Ectodermal cell (in vitro differentiated cells): ENCODE data around the gene ARNT2.

Experiments
- H3K27ac ChIP-seq: 2 replicates; pipeline ENCODE4 v1.7.0; 2013; ENCODE audit warnings: mild to moderate bottlenecking, low read depth, low read length; ENCODE audit not compliant: insufficient read depth, poor library complexity, severe bottlenecking
- H3K27me3 ChIP-seq: 2 replicates; pipeline ENCODE4 v1.7.0; 2013; ENCODE audit warnings: mild to moderate bottlenecking, low read length; ENCODE audit not compliant: insufficient read depth, control insufficient read depth, poor library complexity, severe bottlenecking
- H3K36me3 ChIP-seq: one replicate; pipeline ENCODE4 v1.7.0; 2013; ENCODE audit warnings: low read length; ENCODE audit not compliant: control insufficient read depth, insufficient read depth
- H3K4me1 ChIP-seq: one replicate; pipeline ENCODE4 v1.7.0; 2013; ENCODE audit warnings: low read length; ENCODE audit not compliant: control insufficient read depth, insufficient read depth
- H3K4me3 ChIP-seq: 2 replicates; pipeline ENCODE4 v1.7.0; 2013; ENCODE audit warnings: low read depth, low read length, control low read depth; ENCODE audit not compliant: insufficient read depth
- H3K9me3 ChIP-seq: 2 replicates; pipeline ENCODE4 v1.7.0; 2013; ENCODE audit warnings: mild to moderate bottlenecking, low read length, moderate library complexity; ENCODE audit not compliant: control insufficient read depth
- WGBS, 2 experiments: methylation state at CpG; one replicate each; pipeline ENCODE4 v1.1.7; 2013; ENCODE audit warnings: missing lambda C conversion rate in 2 of 2; 5-methylcytosine and 5-hydroxymethylcytosine counted together

Gene ARNT2

DNA sequence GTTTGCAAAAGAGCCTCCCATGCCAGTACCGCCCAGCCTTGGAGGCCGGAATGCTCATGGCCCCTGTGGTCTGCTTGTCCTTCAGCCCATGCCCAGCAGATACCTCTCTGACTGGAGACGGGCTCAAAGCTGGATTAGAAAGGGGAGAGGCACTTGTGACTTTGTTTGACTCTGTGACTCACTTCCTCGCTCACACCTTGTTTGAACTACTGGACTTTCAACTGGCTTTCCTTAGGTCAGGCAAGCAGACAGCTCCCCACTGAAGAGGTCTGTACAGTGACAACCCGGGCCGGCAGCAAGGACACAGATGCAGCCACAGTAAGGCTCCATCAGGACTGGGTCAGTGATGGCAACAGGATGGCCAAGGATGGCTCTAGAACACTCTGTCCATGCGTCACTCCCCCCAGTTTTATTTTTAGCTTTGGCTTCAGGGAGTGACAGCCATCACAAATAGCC lies 192.4 kb downstream of the ARNT2 start:
- WGBS, 2 experiments = 93% methylated on average over 7 of the region's 7 CpGs
- H3K27ac ChIP-seq = no peak overlapping the region
- no peaks in the 10 kb centered on the region for H3K9me3 ChIP-seq
- H3K36me3 ChIP-seq = peaks cover 11% of the 10 kb centered on the region
- no peaks in the 10 kb centered on the region for H3K4me1 ChIP-seq
- H3K4me3 ChIP-seq = no peak overlapping the region
- no peaks in the 10 kb centered on the region for H3K27me3 ChIP-seq

DNA sequence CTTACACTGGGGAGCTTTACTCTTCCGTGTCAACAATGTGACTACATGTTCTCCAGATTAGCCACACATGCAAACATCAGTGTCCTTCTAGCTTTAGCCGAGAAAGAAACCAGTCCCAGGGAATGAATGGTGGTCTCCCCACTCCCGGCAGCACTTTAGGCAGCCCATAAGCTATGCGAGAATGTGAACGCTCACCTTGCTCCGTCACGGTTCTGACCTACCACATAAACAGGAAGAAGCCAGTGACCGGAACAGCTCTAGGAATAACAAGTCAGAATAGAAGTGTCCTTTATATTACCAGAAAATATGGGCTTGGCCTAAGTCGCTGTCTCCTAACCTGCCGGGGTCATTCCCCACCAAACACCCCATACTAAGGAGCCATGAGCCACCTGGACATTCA lies 192.9 kb downstream of the ARNT2 start:
- H3K36me3 ChIP-seq = peaks cover 11% of the 10 kb centered on the region
- H3K9me3 ChIP-seq = no peaks in the 10 kb centered on the region
- H3K4me3 ChIP-seq = no peak overlapping the region
- H3K27me3 ChIP-seq = no peaks in the 10 kb centered on the region
- no peaks in the 10 kb centered on the region for H3K4me1 ChIP-seq
- H3K27ac ChIP-seq = no peak overlapping the region
- WGBS, 2 experiments = 89 to 94% methylated on average over 10 of the region's 10 CpGs

DNA sequence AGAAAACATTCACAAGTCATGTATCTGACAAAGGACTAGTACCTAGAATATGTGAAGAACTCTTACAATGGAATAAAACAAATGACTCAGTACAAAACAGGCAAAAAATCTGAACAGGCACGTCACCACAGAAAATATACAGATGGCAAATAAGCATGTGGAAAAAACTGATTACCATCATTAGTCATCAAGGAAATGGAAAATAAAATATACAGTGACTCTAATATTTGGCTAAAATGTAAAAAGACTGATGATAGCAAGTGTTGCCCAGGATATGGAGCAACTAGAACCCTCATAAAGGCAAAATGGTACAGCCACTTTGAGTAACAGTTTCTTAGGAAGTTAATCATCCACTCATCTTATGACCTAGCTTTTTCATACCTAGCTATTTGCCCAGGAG lies 195.2 kb downstream of the ARNT2 start:
- Histone ChIP-seq H3K4me3 (no peak overlapping the region), H3K27me3 (no peaks in the 10 kb centered on the region)
- 100% methylated on average over 1 of the region's 1 CpG for WGBS, 2 experiments

DNA sequence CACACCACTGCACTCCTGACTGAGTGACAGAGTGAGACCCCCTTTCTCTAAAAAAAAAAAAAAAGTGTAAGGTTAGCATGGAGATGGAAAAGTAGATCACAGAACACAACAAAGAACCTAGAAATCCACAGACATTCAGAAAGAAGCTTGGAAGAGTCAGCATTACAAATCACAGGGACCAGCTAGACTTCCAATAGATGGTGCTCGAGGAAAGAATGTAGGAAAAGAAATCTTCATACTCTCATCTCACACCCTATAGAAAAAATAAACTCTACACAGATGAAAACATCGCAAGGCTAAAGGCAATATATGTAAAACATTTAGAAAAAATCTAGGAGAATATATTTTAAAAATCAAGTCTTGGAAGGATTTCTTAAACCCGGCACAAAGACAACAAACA lies 196.4 kb downstream of the ARNT2 start:
- Histone ChIP-seq H3K27ac (no peak overlapping the region), H3K4me3 (no peak overlapping the region), H3K27me3 (no peaks in the 10 kb centered on the region), H3K36me3 (no peaks in the 10 kb centered on the region), H3K4me1 (no peaks in the 10 kb centered on the region), H3K9me3 (no peaks in the 10 kb centered on the region)
- WGBS, 2 experiments = 80 to 100% methylated on average over 1 to 2 of the region's 3 CpGs

More for the DNA sequence above, 195.2 kb downstream of the ARNT2 start:
- peaks cover 2% of the 10 kb centered on the region for H3K36me3 ChIP-seq
- H3K9me3 ChIP-seq = no peaks in the 10 kb centered on the region
- H3K27ac ChIP-seq = no peak overlapping the region
- no peaks in the 10 kb centered on the region for H3K4me1 ChIP-seq

DNA sequence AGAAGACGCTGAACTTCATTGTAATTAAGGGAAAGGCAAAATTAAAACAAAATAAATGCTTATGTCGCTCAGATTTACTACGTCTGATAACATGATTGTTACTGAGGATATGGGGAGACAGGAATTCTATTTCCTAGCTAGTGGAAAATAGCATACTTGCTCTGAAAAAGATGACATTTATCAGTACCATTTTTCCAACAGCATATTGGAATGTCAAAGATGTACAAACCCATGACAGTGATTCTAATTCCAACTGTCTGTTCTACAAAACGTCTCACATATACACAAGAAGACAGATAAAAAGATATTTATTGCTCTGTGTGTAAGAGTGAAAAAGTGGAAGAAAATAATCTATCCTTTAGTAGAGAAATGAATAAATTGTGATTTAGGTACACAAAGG lies 197.1 kb downstream of the ARNT2 start:
- no peak overlapping the region for H3K4me3 ChIP-seq
- 96 to 100% methylated on average over 3 of the region's 4 CpGs for WGBS, 2 experiments
- no peaks in the 10 kb centered on the region for H3K36me3 ChIP-seq
- H3K9me3 ChIP-seq = no peaks in the 10 kb centered on the region
- H3K27me3 ChIP-seq = no peaks in the 10 kb centered on the region
- H3K27ac ChIP-seq = no peak overlapping the region
- H3K4me1 ChIP-seq = no peaks in the 10 kb centered on the region

DNA sequence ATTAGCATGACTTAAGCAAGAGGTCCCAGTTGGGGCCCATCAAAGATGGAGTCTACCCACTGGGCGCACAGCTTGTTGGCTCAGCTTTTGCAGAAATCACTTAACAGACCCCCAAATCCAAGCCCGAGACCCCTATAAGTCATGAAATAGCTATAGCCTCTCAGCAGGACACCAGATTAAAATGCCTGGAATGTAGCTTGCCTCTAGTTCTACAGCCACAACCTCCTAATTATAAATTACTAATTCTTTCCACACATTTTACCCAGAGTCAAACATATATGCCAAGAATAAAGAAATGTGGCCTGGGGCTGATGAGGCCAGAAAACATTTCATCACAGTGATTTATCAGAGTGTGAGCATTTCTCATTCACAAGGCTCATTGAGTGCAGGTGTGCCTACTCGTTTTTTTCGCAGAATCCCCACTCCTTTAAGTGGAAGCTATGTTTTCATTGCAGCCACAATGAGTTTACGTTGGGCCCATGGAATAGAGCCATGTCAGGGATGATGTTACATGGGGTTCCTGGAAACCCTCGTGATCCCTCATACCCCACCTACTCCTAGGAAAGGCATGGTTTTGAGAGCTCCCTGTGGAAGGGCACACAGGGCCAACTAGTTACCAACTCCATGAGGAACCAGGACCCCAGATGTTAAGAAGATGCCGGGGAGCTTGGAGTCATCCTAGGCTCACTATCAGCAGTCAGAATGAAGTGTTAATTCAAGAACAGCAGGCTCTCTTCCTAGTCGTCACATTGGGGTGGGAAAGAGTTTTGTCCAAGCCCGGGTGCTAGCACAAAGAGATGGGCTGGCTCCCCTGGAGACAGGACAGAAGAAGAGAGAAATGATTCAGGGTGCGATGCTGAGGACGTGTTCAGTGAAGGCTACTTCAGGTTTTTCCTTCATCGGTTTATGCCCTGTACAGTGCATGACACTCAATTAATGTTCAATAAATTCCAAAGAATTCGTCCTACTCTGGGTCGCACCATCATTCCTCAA lies 200.7 kb downstream of the ARNT2 start:
- H3K27me3 ChIP-seq = no peaks in the 10 kb centered on the region
- H3K9me3 ChIP-seq = no peaks in the 10 kb centered on the region
- no peaks in the 10 kb centered on the region for H3K4me1 ChIP-seq
- no peak overlapping the region for H3K27ac ChIP-seq
- no peaks in the 10 kb centered on the region for H3K36me3 ChIP-seq
- 94 to 95% methylated on average over 14 of the region's 14 CpGs for WGBS, 2 experiments
- no peak overlapping the region for H3K4me3 ChIP-seq

DNA sequence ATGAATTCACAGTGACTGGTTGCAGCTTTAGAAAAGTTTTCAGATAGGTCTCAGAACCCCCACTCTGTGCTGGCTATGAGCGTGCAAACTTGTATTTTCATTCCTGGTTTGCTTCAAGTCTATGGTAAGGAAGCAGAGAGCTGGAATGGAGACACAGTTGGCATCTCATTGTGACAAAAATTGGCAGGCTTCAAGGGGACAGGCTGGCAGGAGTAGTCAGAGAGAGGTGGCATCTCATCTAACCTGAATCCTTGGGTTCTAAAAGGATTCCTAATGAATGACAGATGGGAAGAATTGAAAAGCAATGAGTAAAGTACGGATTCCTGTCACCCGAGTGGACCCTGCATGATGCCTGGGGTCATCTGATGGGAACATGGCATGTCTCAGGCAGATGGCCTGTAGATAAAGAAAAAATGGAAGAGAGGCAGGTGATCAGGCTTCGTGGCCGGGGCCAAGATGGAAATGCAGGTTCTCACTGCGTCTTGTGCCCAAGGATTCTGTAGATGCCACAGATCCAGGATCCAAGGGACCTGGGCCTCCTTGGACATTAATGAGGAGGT lies 201.5 kb downstream of the ARNT2 start:
- 87 to 89% methylated on average over 6 of the region's 6 CpGs for WGBS, 2 experiments

DNA sequence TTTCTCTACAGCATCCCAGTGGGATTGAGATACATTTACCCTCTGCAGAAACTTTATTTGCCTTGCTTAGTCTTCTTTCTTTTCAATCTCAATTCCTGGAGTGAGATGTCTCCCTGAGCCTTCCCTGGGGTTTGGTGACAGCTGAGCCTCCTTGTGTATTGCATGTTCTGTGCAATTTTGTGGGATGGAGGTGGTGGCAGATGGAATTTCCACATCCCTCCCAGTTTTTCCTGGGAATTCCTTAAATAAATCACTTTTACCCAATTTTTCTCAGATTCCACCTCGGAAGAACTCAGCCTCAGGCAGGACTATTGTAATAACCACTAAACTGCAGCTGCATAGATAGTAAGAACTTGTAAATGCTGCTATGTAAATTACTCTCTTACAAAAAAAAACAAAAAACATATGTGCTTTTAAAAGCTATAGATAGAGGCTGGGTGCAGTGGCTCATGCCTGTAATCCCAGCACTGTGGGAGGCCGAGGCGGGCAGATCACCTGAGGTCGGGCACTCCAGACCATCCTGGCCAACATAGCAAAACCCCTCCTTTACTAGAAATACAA lies 202.4 kb downstream of the ARNT2 start:
- no peaks in the 10 kb centered on the region for H3K27me3 ChIP-seq
- H3K4me1 ChIP-seq = no peaks in the 10 kb centered on the region
- H3K36me3 ChIP-seq = no peaks in the 10 kb centered on the region
- H3K27ac ChIP-seq = no peak overlapping the region
- no peak overlapping the region for H3K4me3 ChIP-seq
- WGBS, 2 experiments = 81 to 100% methylated on average over 2 to 4 of the region's 4 CpGs
- H3K9me3 ChIP-seq = no peaks in the 10 kb centered on the region

More for the DNA sequence above, 201.5 kb downstream of the ARNT2 start:
- no peaks in the 10 kb centered on the region for H3K4me1 ChIP-seq
- H3K27ac ChIP-seq = no peak overlapping the region
- H3K4me3 ChIP-seq = no peak overlapping the region
- H3K27me3 ChIP-seq = no peaks in the 10 kb centered on the region
- H3K9me3 ChIP-seq = no peaks in the 10 kb centered on the region
- no peaks in the 10 kb centered on the region for H3K36me3 ChIP-seq

DNA sequence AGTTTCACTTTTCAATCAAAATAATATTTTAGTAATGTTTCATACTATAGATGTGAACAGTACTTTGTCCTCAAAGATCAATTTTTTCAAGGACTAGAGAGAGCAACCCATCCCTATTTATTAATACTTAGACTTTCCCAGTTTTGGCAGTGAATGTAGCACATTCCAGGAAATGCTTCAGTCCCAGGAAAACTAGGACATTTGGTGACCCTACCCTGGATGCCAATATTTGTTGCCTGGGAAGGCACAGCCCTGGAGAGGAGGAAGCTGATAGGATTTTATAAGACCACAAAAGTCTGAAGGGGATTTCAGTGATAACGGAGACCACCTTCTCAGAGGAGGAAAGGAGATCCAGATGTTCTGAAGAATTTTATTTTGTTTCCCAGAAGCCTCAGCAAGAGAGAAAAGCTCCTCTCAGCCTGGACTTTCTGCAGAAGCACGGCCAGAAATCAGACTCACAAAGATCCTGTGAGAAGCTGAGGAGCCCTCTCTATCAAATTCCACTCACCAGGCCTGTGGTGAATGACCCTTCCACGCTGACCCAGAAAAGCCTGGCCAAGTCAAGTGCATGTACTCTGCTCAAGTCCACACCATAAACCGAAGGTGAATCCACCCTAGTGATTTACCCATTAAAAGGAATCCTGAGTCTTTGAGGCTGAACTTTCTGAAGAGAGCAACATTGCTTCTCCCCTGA lies 203.3 kb downstream of the ARNT2 start:
- Histone ChIP-seq H3K4me1 (no peaks in the 10 kb centered on the region), H3K9me3 (no peaks in the 10 kb centered on the region), H3K27ac (no peak overlapping the region), H3K27me3 (no peaks in the 10 kb centered on the region), H3K36me3 (no peaks in the 10 kb centered on the region), H3K4me3 (no peak overlapping the region)
- 93% methylated on average over 4 of the region's 4 CpGs for WGBS, 2 experiments

DNA sequence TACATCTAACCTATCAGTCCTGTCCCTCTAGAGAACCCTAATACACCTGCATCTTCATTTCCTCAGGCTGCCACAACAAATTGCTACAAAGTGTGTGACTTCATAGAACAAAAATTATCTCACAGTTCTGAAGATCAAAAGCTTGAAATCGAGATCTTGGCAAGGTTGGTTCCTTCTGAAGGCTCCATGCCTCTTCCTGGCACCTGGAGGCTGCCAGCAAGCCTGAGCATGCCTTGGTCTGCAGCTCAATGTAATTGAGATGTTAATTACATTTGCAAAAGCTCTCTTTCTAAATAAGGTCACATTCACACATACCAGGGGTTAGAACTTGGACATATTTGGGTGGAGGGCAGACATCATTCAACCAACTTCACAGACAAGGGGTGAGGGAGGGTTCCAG lies 204.5 kb downstream of the ARNT2 start:
- Histone ChIP-seq H3K4me1 (no peaks in the 10 kb centered on the region), H3K9me3 (no peaks in the 10 kb centered on the region), H3K36me3 (no peaks in the 10 kb centered on the region), H3K4me3 (no peak overlapping the region), H3K27me3 (no peaks in the 10 kb centered on the region), H3K27ac (no peak overlapping the region)
- WGBS, 2 experiments = 80 to 83% methylated on average over 1 of the region's 1 CpG
